HL-60 (cell line): ENCODE data around the gene KDR.

Experiments used
- CTCF ChIP-seq: IDR thresholded peaks from one replicate; pipeline ENCODE4 v1.5.1; 2011; ENCODE audit warnings: low read length, control low read depth, inconsistent platforms; ENCODE audit not compliant: insufficient read depth
- POLR2AphosphoS5 ChIP-seq: IDR thresholded peaks from 2 replicates; pipeline ENCODE4 v1.6.1; 2012; ENCODE audit warnings: low read depth
- TF ChIP-seq, protein P1 (sequence below): IDR thresholded peaks from 2 replicates; pipeline ENCODE4 v1.6.1; 2012; ENCODE audit warnings: low read depth; ENCODE audit not compliant: insufficient replicate concordance

GRCh38 chr4:55159851-55160250 lies 34.5 kb upstream of the KDR start:
- TF ChIP-seq CTCF = no peak
- no peak for TF ChIP-seq POLR2AphosphoS5
- TF ChIP-seq, protein P1, sequence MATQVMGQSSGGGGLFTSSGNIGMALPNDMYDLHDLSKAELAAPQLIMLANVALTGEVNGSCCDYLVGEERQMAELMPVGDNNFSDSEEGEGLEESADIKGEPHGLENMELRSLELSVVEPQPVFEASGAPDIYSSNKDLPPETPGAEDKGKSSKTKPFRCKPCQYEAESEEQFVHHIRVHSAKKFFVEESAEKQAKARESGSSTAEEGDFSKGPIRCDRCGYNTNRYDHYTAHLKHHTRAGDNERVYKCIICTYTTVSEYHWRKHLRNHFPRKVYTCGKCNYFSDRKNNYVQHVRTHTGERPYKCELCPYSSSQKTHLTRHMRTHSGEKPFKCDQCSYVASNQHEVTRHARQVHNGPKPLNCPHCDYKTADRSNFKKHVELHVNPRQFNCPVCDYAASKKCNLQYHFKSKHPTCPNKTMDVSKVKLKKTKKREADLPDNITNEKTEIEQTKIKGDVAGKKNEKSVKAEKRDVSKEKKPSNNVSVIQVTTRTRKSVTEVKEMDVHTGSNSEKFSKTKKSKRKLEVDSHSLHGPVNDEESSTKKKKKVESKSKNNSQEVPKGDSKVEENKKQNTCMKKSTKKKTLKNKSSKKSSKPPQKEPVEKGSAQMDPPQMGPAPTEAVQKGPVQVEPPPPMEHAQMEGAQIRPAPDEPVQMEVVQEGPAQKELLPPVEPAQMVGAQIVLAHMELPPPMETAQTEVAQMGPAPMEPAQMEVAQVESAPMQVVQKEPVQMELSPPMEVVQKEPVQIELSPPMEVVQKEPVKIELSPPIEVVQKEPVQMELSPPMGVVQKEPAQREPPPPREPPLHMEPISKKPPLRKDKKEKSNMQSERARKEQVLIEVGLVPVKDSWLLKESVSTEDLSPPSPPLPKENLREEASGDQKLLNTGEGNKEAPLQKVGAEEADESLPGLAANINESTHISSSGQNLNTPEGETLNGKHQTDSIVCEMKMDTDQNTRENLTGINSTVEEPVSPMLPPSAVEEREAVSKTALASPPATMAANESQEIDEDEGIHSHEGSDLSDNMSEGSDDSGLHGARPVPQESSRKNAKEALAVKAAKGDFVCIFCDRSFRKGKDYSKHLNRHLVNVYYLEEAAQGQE = no peak
